ENCODE data around the gene PRKCI.
A peak's percentile ranks its signal among the peaks of the same experiment; 100 is the strongest.

The PRKCI gene

GRCh38 chr3:170219850-170220249 lies 2.4 kb upstream of the PRKCI start:
- DNase-seq = no peak
- Histone ChIP-seq H3K36me3 (replicated peaks) (no peaks in the 10 kb centered on the region), H3K27me3 (replicated peaks) (no peaks in the 10 kb centered on the region), H3K4me3 (ENCODE audit: low read depth, low read length) (no peak overlapping the region), H3K27ac (no peak overlapping the region)
- in situ Hi-C loops (cut with HindIII; ENCODE audit: low pct_ligation_motif_present, low sequenced_read_pairs) = no loop called here
- TF ChIP-seq, protein P1, sequence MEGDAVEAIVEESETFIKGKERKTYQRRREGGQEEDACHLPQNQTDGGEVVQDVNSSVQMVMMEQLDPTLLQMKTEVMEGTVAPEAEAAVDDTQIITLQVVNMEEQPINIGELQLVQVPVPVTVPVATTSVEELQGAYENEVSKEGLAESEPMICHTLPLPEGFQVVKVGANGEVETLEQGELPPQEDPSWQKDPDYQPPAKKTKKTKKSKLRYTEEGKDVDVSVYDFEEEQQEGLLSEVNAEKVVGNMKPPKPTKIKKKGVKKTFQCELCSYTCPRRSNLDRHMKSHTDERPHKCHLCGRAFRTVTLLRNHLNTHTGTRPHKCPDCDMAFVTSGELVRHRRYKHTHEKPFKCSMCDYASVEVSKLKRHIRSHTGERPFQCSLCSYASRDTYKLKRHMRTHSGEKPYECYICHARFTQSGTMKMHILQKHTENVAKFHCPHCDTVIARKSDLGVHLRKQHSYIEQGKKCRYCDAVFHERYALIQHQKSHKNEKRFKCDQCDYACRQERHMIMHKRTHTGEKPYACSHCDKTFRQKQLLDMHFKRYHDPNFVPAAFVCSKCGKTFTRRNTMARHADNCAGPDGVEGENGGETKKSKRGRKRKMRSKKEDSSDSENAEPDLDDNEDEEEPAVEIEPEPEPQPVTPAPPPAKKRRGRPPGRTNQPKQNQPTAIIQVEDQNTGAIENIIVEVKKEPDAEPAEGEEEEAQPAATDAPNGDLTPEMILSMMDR (IDR thresholded peaks at IDR 0.05; ENCODE audit: low read depth, low read length, missing control alignments) = no peak

DNA sequence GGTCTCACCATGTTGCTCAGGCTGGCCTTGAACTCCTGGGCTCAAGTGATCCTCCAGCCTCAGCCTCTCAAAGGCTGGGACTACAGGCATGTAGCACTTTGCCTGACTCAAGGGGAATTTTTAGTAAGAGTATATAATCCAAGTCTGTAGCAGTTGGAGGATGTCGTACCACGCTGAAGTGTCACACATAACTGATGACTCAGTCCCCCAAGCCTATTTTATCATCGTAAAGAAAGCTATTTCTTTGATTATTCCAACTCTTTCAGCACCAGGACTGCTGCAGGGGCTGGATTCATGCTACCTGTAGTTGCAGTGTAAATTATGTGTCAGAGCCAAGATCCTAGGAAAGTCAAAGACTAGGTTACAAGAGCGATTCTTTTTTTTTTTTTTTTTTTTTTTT lies 1.4 kb upstream of the PRKCI start:
- Histone ChIP-seq H3K36me3 (replicated peaks) (no peaks in the 10 kb centered on the region), H3K4me3 (ENCODE audit: low read depth, low read length) (no peak overlapping the region)
- TF ChIP-seq, protein P1 (IDR thresholded peaks at IDR 0.05; ENCODE audit: low read depth, low read length, missing control alignments) = no peak

GRCh38 chr3:170222647-170223541 lies 670 bp downstream of the PRKCI start:
- H3K27ac ChIP-seq = peak overlapping the region; percentile 100
- no peaks in the 10 kb centered on the region for H3K27me3 ChIP-seq (replicated peaks)
- H3K36me3 ChIP-seq (replicated peaks) = no peaks in the 10 kb centered on the region
- TF ChIP-seq, protein P1 (IDR thresholded peaks at IDR 0.05; ENCODE audit: low read depth, low read length, missing control alignments) = peak; percentile 30
- in situ Hi-C loops (cut with HindIII; ENCODE audit: low pct_ligation_motif_present, low sequenced_read_pairs) = no loop called here
- DNase-seq = peak; percentile 11
- H3K4me3 ChIP-seq (ENCODE audit: low read depth, low read length) = peak overlapping the region; percentile 78

More for the DNA sequence above, 1.4 kb upstream of the PRKCI start:
- H3K27ac ChIP-seq = no peak overlapping the region
- H3K27me3 ChIP-seq (replicated peaks) = no peaks in the 10 kb centered on the region
- in situ Hi-C loops (cut with HindIII; ENCODE audit: low pct_ligation_motif_present, low sequenced_read_pairs) = no loop called here
- DNase-seq = peak; percentile 52

- no peak overlapping the region for H3K4me3 ChIP-seq (ENCODE audit: low read depth, low read length)
- DNase-seq = no peak
- H3K27ac ChIP-seq = no peak overlapping the region
- H3K27me3 ChIP-seq (replicated peaks) = no peaks in the 10 kb centered on the region
- in situ Hi-C loops (cut with HindIII; ENCODE audit: low pct_ligation_motif_present, low sequenced_read_pairs) = no loop called here
- TF ChIP-seq, protein P1 (IDR thresholded peaks at IDR 0.05; ENCODE audit: low read depth, low read length, missing control alignments) = no peak
- H3K36me3 ChIP-seq (replicated peaks) = no peaks in the 10 kb centered on the region
Observed at GRCh38 chr3:170225166-170225565, 2.9 kb downstream of the PRKCI start.

- Histone ChIP-seq H3K36me3 (replicated peaks) (no peaks in the 10 kb centered on the region), H3K4me3 (ENCODE audit: low read depth, low read length) (no peak overlapping the region), H3K27ac (no peak overlapping the region), H3K27me3 (replicated peaks) (no peaks in the 10 kb centered on the region)
- in situ Hi-C loops (cut with HindIII; ENCODE audit: low pct_ligation_motif_present, low sequenced_read_pairs) = no loop called here
- DNase-seq = no peak
- TF ChIP-seq, protein P1 (IDR thresholded peaks at IDR 0.05; ENCODE audit: low read depth, low read length, missing control alignments) = no peak
Observed at GRCh38 chr3:170226426-170226960, 4.3 kb downstream of the PRKCI start.

All from brain microvascular endothelial cell (primary cell).